ENCODE results near the gene TMEM214.

DNA sequence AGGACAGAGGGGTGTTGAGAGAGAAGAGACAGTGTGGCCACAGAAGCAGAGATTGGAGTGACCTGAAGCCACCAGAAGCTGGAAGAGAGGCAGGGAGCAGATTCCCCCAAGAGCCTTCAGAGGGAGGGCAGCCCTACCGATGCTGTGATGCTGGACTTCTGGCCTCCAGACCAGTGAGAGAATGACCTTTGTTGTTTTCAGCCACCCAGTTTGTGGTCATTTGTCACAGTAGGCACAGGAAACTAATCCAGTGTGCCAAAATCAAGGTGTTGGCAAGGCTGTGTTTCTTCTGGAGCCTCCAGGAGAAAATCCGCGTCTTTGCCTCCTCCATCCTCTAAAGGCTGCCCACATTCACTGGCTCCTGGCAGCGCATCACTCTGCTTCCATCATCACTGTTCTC is 47.0 kb upstream of the TMEM214 start:
- no peak for TF ChIP-seq POLR2A (IDR thresholded peaks at IDR 0.05)
- TF ChIP-seq, protein P1, sequence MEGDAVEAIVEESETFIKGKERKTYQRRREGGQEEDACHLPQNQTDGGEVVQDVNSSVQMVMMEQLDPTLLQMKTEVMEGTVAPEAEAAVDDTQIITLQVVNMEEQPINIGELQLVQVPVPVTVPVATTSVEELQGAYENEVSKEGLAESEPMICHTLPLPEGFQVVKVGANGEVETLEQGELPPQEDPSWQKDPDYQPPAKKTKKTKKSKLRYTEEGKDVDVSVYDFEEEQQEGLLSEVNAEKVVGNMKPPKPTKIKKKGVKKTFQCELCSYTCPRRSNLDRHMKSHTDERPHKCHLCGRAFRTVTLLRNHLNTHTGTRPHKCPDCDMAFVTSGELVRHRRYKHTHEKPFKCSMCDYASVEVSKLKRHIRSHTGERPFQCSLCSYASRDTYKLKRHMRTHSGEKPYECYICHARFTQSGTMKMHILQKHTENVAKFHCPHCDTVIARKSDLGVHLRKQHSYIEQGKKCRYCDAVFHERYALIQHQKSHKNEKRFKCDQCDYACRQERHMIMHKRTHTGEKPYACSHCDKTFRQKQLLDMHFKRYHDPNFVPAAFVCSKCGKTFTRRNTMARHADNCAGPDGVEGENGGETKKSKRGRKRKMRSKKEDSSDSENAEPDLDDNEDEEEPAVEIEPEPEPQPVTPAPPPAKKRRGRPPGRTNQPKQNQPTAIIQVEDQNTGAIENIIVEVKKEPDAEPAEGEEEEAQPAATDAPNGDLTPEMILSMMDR (IDR thresholded peaks at IDR 0.05), result no peak
